Thyroid gland (tissue), 4 donors: ENCODE results near the gene FRAS1.

Experiments
- POLR2A ChIP-seq, 2 donors: fragments of 450-650 bp; IDR thresholded peaks; one replicate each; pipeline ENCODE4 v1.6.1; 2017; ENCODE audit warnings: antibody characterized with exemption in 2 of 2, mild to moderate bottlenecking in 2 of 2, moderate library complexity in 1 of 2
- TF ChIP-seq, protein P1 (sequence below), 6 experiments: fragments of 200-600 bp in 3 of 6; fragments of 450-650 bp in 3 of 6; sonication (generic) in 3 of 6; IDR thresholded peaks; one replicate each; pipeline ENCODE4 v1.5.1; 2016 to 2019; ENCODE audit warnings: antibody characterized with exemption in 6 of 6, mild to moderate bottlenecking in 2 of 6, inconsistent platforms in 1 of 6, moderate library complexity in 1 of 6

DNA sequence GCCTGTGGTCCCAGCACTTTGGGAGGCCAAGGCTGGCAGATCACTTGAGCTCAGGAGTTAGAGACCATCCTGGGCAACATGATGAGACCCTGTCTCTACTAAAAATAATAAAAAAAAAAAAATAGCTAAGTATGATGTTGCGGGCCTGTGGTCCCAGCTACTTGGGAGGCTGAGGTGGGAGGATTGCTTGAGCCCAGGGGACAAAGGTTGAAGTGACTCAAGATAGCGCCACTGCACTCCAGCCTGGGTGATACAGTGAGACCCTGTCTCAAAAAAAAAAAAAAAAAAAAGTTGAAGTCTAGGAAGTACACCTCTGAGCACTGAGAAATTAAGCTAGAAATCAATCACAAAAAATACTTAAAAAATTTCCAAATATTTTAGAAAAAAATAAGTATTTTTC is 86.5 kb downstream of the FRAS1 start:
- TF ChIP-seq POLR2A (IDR thresholded peaks at IDR 0.05): no peak
- TF ChIP-seq, protein P1, sequence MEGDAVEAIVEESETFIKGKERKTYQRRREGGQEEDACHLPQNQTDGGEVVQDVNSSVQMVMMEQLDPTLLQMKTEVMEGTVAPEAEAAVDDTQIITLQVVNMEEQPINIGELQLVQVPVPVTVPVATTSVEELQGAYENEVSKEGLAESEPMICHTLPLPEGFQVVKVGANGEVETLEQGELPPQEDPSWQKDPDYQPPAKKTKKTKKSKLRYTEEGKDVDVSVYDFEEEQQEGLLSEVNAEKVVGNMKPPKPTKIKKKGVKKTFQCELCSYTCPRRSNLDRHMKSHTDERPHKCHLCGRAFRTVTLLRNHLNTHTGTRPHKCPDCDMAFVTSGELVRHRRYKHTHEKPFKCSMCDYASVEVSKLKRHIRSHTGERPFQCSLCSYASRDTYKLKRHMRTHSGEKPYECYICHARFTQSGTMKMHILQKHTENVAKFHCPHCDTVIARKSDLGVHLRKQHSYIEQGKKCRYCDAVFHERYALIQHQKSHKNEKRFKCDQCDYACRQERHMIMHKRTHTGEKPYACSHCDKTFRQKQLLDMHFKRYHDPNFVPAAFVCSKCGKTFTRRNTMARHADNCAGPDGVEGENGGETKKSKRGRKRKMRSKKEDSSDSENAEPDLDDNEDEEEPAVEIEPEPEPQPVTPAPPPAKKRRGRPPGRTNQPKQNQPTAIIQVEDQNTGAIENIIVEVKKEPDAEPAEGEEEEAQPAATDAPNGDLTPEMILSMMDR (IDR thresholded peaks at IDR 0.05): no peak
